ENCODE data around the gene FLNB. TPM values are rescaled to one million over a fixed set of nuclear protein-coding genes. Genes with fewer than 3 reads are reported as not detected.

FLNB gene
- total RNA-seq, 1 donor from 2014 or later, result 34.8 TPM

- no peak for TF ChIP-seq CTCF (IDR thresholded peaks at IDR 0.05; ENCODE audit: borderline replicate concordance)
- Histone ChIP-seq H3K4me1 (peaks cover 68% of the 10 kb centered on the region), H3K27me3 (ENCODE audit: low read depth) (no peaks in the 10 kb centered on the region), H3K36me3 (no peaks in the 10 kb centered on the region), H3K4me3 (no peak overlapping the region), H3K9me3 (replicated peaks) (no peaks in the 10 kb centered on the region), H3K27ac (replicated peaks) (peak overlapping the region; percentile 33)
- intact Hi-C loops (cut with micrococcal nuclease), result no loop called here
- DNase-seq, result no peak
Observed at GRCh38 chr3:58041182-58041825, 33.1 kb downstream of the FLNB start.

GRCh38 chr3:58041826-58042324, 33.7 kb downstream of the FLNB start:
- H3K9me3 ChIP-seq (replicated peaks), result no peaks in the 10 kb centered on the region
- intact Hi-C loops (cut with micrococcal nuclease), result no loop called here
- no peaks in the 10 kb centered on the region for H3K36me3 ChIP-seq
- TF ChIP-seq CTCF (IDR thresholded peaks at IDR 0.05; ENCODE audit: borderline replicate concordance), result no peak
- H3K4me3 ChIP-seq, result no peak overlapping the region
- no peaks in the 10 kb centered on the region for H3K27me3 ChIP-seq (ENCODE audit: low read depth)
- DNase-seq, result no peak
- peaks cover 66% of the 10 kb centered on the region for H3K4me1 ChIP-seq
- peak overlapping the region; percentile 33 for H3K27ac ChIP-seq (replicated peaks)

GRCh38 chr3:58042947-58043707, 34.9 kb downstream of the FLNB start:
- H3K4me1 ChIP-seq, result peaks cover 74% of the 10 kb centered on the region

GRCh38 chr3:58043933-58044332, 35.7 kb downstream of the FLNB start:
- no peak for DNase-seq
- Histone ChIP-seq H3K36me3 (no peaks in the 10 kb centered on the region), H3K4me3 (no peak overlapping the region), H3K4me1 (peaks cover 78% of the 10 kb centered on the region), H3K27me3 (ENCODE audit: low read depth) (no peaks in the 10 kb centered on the region), H3K9me3 (replicated peaks) (no peaks in the 10 kb centered on the region), H3K27ac (replicated peaks) (peak overlapping the region; percentile 41)
- TF ChIP-seq CTCF (IDR thresholded peaks at IDR 0.05; ENCODE audit: borderline replicate concordance), result no peak
- intact Hi-C loops (cut with micrococcal nuclease), result no loop called here

More at GRCh38 chr3:58042947-58043707, 34.9 kb downstream of the FLNB start:
- Histone ChIP-seq H3K27ac (replicated peaks) (no peak overlapping the region), H3K4me3 (no peak overlapping the region), H3K36me3 (no peaks in the 10 kb centered on the region), H3K9me3 (replicated peaks) (no peaks in the 10 kb centered on the region), H3K27me3 (ENCODE audit: low read depth) (no peaks in the 10 kb centered on the region)
- TF ChIP-seq CTCF (IDR thresholded peaks at IDR 0.05; ENCODE audit: borderline replicate concordance), result no peak
- intact Hi-C loops (cut with micrococcal nuclease), result no loop called here
- DNase-seq, result no peak

GRCh38 chr3:58044691-58045483, 36.7 kb downstream of the FLNB start:
- intact Hi-C loops (cut with micrococcal nuclease), result no loop called here

More at GRCh38 chr3:58044691-58045483, 36.7 kb downstream of the FLNB start:
- H3K27me3 ChIP-seq (ENCODE audit: low read depth), result no peaks in the 10 kb centered on the region
- peaks cover 78% of the 10 kb centered on the region for H3K4me1 ChIP-seq
- peak overlapping the region; percentile 41 for H3K27ac ChIP-seq (replicated peaks)
- H3K9me3 ChIP-seq (replicated peaks), result no peaks in the 10 kb centered on the region
- H3K36me3 ChIP-seq, result no peaks in the 10 kb centered on the region
- H3K4me3 ChIP-seq, result no peak overlapping the region
- no peak for DNase-seq
- no peak for TF ChIP-seq CTCF (IDR thresholded peaks at IDR 0.05; ENCODE audit: borderline replicate concordance)

Measured in left ventricle myocardium inferior (tissue), 1 donor.